C4-2B (cell line): ENCODE results near the gene TUBA1A.

Experiments used
- CTCF ChIP-seq: fragments of 450-650 bp; conservative IDR thresholded peaks from 2 replicates; pipeline ENCODE4 v1.5.1; 2017; ENCODE audit warnings: mild to moderate bottlenecking
- ZFX ChIP-seq: fragments of 450-650 bp; IDR thresholded peaks from 2 replicates; pipeline ENCODE4 v1.6.1; 2017

- TF ChIP-seq CTCF, result no peak
- TF ChIP-seq ZFX, result no peak
These were observed 38.8 kb upstream of the TUBA1A start for GRCh38 chr12:49227713-49228112.
